Right renal pelvis (tissue), 4 donors: ENCODE measurements around the gene CBR1. TPM values are rescaled to one million over a fixed set of nuclear protein-coding genes. Genes with fewer than 3 reads are reported as not detected.
"Not testable (repeated sequence)": the region's sequence is repeated elsewhere in the genome, so short reads cannot be mapped to it uniquely, and the experiment has no call there.

Experiments used
- DNase-seq, 4 donors: peaks; one replicate each; pipeline ENCODE4 v3.0.0-alpha.2; 2013; ENCODE audit warnings: low read depth in 4 of 4, low spot score in 3 of 4, missing footprints in 1 of 4
- polyA plus RNA-seq, 4 donors: library from polyadenylated mRNA; unstranded; fragments of 120-200 nt; gene quantifications; one replicate each; pipeline ENCODE4 v1.2.1, GENCODE V29; 2013; ENCODE audit not compliant: insufficient read length in 4 of 4

Gene CBR1
- polyA plus RNA-seq, 4 donors = 62.5 to 76.7 (median 69.5) TPM

GRCh38 chr21:36077758-36078157, 7.9 kb downstream of the CBR1 start:
- no peak for DNase-seq

- no peak for DNase-seq
These were observed 9.3 kb downstream of the CBR1 start for GRCh38 chr21:36079010-36079649.

- no peak for DNase-seq
These were observed 9.8 kb downstream of the CBR1 start for GRCh38 chr21:36079671-36080070.

DNA sequence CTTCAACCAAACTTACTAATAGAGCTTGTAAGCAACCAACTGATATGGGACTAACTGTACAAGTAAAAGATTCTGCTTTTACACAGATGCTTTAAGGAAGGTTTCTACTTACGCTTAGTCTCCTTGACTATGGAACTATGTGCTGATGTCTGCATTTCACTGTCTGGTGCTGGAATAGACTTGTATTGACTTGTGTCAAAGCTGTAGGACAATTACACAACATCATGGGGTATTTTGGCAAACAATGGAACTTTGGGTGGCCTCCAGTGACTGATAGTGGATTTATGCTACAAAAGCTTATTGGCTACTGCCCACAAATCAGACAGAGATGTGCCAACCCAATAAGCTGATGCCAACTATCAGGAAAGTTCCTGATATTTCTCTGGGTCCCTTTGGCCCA, 10.6 kb downstream of the CBR1 start:
- DNase-seq = no peak

DNA sequence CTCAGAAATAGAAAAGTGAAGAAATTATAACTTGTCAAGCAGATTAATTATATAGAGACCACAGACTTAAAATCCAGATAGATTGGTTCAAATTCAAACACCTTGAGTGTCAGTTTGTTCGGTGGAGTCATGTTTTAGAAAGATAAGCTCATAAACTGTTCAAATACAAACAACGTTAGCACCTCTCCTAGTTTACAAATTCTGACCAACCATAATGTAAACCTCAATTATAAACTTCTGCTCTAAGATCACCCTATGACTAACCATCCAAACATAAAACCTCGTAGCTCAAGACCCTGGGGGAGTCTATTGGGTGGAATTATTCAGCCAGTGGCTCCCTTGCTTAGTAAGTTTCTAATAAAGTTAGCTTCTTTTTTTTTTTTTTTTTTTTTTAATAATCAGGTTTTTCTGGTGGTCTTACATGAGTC, 12.4 kb downstream of the CBR1 start:
- no peak for DNase-seq

DNA sequence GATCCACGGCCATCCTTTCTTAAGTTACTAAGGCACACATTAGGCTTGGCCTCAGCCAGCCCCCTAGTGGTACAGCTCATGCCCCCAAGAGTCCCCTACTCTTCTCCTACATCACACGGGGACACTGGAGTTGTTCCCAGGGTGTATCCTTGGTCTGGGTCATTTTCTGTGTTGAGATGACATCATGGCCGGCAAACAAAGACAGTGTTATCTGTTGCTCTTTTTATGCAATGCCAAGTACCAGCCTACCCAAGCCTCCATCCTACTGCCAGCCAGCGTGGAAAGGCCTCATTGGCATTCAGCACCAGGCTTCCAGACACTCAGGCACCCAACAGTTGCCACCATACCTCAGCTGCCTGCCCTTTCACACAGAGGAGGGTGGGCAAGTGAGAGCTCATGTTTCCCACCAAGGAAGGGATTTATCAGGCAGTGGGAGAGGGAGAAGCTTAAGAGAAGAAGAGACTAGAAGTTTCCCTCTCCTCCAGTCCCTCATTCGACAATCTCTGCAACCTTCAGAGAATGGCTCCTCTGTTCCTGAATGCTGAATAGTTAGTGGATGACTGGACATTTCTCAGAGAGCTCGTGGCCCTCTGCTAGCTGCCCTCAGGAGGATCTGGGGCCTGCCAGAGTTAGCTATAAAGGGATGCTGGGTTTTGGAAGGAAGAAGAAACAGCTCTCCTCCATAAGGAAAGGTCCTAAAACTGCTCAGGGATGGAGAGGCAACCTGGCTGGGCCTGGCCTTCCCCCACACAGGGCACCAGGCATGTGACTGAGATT, 17.7 kb downstream of the CBR1 start:
- no peak for DNase-seq

DNA sequence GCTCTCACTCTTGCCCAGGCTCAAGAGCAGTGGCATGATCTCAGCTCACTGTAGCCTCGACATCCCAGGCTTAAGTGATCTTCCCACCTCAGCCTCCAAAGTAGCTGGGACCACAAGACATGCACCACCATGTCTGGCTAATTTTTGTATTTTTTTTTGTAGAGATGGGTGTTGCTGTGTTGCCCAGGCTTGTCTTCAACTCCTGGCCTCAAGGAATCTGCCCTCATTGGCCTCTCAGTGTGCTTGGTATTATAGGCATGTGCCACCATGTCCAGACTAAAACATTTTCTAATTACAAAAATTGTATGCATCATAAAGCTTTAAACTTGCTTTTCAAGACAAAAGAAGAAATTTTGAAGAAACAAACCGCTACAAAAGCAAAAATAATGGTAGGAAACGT, 20.1 kb downstream of the CBR1 start:
- DNase-seq = no peak

DNA sequence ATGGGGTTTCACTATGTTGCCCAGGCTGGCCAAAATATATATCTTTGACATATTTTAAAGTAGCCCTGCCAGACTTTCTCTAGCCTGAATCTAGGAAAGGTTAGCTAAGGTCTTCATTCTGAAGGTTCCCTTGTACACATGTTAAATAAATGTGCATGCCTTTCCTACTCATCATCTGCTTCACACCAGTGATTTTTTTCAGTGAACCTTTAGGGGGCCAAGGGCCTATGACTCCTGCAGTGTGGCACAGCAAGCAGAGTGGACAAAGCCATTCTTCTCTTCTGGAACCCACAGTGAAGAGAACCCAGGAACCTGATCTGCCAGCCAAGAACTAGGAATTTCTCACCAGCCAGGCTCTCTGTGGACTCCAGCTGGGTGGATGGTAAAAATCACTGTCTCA, 22.9 kb downstream of the CBR1 start:
- DNase-seq = no peak

DNA sequence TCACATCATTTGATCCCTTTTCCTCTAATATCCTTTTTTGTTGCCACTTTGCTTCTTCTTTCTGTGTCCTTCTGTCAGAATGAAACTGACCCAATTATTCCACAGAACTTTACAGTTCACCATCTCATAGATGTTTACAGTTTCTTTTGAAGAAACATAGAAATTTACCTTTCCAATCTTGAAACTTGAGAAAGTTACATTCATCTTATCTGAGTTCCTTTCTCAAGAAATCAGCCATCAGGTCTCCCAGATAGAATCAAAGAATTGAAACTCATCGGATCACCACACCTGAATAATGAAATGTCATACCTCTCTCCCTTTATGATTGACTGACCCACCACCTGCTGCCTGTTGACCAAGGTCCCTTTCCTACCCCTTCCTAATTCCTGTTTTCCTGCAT, 23.7 kb downstream of the CBR1 start:
- no peak for DNase-seq

DNA sequence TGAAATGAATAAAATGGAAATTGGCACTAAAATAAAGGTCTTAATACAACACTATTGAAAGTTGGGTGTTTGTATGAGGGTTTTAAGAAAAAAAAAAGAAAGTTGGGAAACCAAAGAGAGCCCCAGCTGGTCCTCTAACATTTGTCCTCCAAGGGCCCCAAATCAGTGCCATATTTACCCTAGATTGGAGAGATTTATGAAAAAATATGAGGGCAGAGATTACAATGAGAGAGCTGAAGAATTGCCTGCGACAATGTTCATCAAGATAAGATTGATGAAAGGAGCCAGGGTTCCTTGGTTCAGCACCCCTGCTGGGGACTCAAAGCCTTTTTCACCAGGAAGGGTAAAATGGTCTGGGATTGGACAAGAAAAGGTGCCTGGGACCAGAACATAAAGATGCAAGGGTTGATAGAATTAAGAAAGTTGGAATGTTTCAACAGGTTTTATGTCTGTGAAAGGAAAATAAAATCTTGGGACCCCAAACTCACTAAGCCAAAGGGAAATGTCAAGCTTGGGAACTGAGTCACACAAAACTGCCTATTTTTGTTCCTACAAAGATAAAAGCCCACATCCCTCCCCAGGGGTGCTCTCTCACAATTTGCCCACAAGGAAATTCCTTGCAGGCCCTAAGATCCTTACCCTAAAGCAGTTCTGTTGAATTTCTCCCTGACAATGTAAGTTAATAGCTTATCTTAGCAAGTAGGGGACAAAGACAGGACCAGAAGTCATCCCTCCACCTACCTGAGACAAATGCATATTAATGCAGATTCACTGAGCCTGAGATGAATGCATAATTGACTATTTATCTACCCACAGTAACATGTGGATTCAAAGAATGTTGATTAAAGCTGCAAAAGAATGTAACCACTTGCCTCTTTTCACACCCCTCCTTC, 26.8 kb downstream of the CBR1 start:
- DNase-seq = no peak

DNA sequence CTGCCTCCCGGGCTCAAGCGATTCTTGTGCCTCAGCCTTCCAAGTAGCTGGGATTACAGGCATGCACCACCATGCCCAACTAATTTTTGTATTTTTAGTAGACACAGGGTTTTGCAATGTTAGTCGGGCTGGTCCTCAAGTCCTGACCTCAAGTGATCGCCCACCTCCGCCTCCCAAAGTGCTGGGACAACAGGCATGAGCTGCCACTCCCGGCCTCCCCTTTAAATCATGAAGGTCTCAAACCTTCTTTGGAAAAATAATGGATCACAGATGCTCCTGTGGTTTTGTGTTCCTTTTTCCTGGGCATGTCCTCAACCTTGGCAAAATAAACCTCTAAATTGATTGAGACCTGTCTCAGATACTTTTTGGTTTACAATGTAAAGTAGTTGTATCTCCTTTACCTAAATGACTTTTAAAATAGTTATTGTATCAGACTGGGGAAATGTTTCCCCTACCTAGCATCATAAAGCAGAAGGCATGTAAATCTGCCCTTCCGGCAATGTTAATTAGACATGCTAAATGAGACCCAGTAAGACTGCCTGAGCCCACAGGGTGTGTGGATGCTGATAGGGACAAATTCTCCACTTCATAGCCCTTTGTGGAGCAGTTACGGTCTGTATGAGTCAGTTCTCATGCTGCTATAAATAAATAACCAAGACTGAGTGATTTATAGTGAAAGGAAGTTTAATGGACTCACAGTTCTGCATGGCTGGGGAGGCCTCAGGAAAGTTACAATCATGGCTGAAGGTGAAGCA, 27.8 kb downstream of the CBR1 start:
- peak in 2 of 4 donors; percentile 48 to 58 for DNase-seq

DNA sequence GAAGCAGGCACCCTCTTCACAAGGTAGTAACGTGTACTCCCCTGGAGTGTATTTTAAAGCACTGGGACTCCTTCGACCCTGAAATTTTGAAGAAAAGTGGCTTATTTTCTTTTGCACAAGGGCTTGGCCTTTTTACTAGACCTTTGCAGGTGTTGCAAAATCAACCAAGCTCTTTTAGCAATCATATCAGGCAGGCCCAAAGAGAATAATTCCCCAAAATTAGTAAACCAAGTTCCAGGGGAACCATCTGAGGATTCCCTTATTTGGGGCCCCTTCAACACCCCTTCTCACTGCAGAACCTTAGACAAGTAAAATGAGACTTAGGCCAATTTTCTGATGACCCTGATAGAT, 28.3 kb downstream of the CBR1 start:
- no peak for DNase-seq

DNA sequence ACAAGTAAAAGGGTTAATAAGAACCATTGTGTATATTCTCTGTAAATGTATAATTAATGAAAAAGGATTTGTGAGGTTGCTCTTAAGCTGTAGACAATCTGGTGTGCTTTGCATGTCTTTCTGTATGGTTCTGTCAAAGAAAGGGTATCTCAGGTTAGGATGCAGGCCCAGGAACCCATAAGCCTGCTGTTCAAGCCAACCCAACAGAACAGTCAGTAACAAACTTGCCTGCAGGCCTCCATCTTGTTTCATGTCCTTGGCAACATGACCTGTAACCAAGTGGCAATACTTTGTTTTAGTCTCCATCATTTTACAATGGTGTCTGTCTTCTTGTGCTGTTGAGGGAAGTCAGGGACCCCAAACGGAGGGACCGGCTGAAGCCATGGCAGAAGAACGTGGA, 29.2 kb downstream of the CBR1 start:
- DNase-seq = no peak

DNA sequence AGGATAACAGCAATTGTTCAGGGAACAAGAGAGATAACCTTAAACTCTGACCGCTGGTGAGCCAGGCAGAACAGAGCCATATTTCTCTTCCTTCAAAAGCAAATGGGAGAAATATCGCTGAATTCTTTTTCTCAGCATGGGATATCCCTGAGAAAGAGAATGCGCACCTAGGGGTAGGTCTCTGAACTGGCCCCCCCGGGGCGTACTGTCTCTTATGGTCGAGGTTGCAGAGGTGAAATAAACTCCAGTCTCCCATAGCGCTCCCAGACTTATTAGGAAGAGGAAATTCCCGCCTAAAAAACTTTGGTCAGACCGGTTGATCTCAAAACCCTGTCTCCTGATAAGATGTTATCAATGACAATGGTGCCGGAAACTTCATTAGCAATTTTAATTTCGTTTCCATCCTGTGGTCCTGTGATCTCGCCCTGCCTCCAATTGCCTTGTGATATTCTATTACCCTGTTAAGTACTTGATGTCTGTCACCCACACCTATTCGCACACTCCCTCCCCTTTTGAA, 29.9 kb downstream of the CBR1 start:
- DNase-seq = not testable (repeated sequence)

DNA sequence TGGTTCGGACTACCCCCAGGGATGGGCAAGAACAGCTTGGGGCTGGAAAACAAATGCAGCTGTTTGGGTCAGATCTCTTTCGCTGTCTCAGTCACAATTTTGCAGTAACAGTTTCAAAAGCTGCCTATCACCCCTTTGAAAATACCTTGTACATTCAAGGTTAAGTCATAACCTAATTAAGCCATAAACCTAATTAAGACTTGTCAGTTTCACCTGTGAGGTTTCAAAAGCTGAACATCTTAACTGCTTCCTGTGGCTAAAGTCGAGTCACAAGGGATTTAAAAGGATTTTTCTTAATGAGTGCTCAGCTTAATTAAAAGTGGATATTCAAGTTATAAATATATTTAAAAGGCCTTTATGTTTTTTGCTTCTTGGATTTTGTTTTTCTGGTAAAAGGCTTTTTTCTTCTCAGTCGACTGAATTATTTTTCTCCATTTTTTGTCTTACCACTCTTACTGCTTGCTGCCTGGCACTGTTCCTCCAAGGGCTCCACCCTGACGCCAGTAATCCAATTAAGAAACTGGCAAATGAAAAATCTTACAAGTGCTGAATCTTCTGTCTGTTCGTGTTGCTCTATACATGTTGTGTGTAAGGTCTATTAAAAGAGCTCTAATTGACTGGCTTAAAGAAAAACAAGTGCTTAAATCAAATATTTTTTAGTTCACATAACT, 31.3 kb downstream of the CBR1 start:
- DNase-seq = no peak

DNA sequence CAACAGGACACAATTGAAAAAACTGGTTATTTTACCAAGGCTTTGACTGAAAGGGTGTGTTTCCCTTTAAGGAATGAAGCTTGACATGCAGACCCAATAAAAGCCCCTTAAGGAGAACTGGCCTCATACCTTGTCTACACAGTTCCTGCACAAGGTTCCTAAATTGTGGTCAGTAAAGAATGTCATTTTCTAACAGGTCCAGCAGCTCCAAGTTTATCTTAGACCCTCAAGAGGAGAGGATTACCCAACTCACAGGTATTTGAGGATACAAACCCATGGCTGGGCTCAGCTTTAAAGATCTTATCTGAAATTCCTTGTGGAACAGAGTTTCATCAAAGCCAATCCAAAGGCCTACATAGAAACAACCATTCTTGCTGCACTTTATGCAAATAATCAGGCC, 33.6 kb downstream of the CBR1 start:
- no peak for DNase-seq

- peak in 2 of 4 donors; percentile 68 for DNase-seq
These were observed 34.8 kb downstream of the CBR1 start for GRCh38 chr21:36104317-36105300.

- no peak for DNase-seq
These were observed 35.6 kb downstream of the CBR1 start for GRCh38 chr21:36105327-36105842.
